Karpas-422 (cell line): ENCODE measurements around the gene BZW1. TPM values are rescaled to one million over a fixed set of nuclear protein-coding genes. Genes with fewer than 3 reads are reported as not detected.

ENCODE experiments used
- DNase-seq: peaks from one replicate; pipeline ENCODE4 v3.0.0-alpha.2; 2015
- H2AFZ ChIP-seq: fragments of 200-600 bp; sonication (generic); 2 replicates; pipeline ENCODE4 v1.6.1; 2014; ENCODE audit warnings: antibody characterized with exemption, low read length, mixed read lengths
- H3K27ac ChIP-seq: fragments of 200-600 bp; sonication (generic); 2 replicates; pipeline ENCODE4 v1.5.1; 2014; ENCODE audit warnings: mild to moderate bottlenecking, low read length, moderate library complexity
- H3K27me3 ChIP-seq: fragments of 200-600 bp; sonication (generic); 2 replicates; pipeline ENCODE4 v1.6.1; 2014; ENCODE audit warnings: low read length, mixed read lengths
- H3K36me3 ChIP-seq: fragments of 200-600 bp; sonication (generic); 2 replicates; pipeline ENCODE4 v1.6.1; 2014; ENCODE audit warnings: low read length, mixed read lengths; ENCODE audit not compliant: insufficient read depth
- H3K4me1 ChIP-seq: fragments of 200-600 bp; sonication (generic); 2 replicates; pipeline ENCODE4 v1.6.1; 2014; ENCODE audit warnings: mild to moderate bottlenecking, low read length, mixed read lengths
- H3K4me2 ChIP-seq: fragments of 200-600 bp; sonication (generic); 2 replicates; pipeline ENCODE4 v1.6.1; 2014; ENCODE audit warnings: low read length, low read depth, mild to moderate bottlenecking; ENCODE audit not compliant: poor library complexity, severe bottlenecking
- H3K4me3 ChIP-seq: fragments of 200-600 bp; sonication (generic); 2 replicates; pipeline ENCODE4 v1.5.1; 2014; ENCODE audit warnings: mild to moderate bottlenecking, antibody characterized with exemption, low read length, mixed read lengths
- H3K79me2 ChIP-seq: fragments of 200-600 bp; sonication (generic); 2 replicates; pipeline ENCODE4 v1.6.1; 2014; ENCODE audit warnings: mild to moderate bottlenecking, low read length, mixed read lengths
- H3K9ac ChIP-seq: fragments of 200-600 bp; sonication (generic); 2 replicates; pipeline ENCODE4 v1.6.0; 2014; ENCODE audit warnings: low read length
- H3K9me2 ChIP-seq: fragments of 200-600 bp; sonication (generic), shearing (Covaris generic); replicated peaks from 2 replicates; pipeline ENCODE4 v1.6.0; 2014; ENCODE audit warnings: mild to moderate bottlenecking, low read length, moderate library complexity; ENCODE audit not compliant: insufficient read depth
- H3K9me3 ChIP-seq: fragments of 300-700, 200-600 bp; sonication (generic); 2 replicates; pipeline ENCODE4 v1.6.1; 2014; ENCODE audit warnings: low read length, mixed read lengths
- H4K20me1 ChIP-seq: fragments of 200-600 bp; sonication (generic); 2 replicates; pipeline ENCODE4 v1.6.1; 2014; ENCODE audit warnings: mild to moderate bottlenecking, antibody characterized with exemption, low read length, low read depth; ENCODE audit not compliant: insufficient read depth
- small RNA-seq: library from RNA; depleted of rRNA; stranded (forward); fragments of <200 nt; gene quantifications from one replicate; pipeline ENCODE3, GENCODE V24; 2014
- total RNA-seq: library from RNA; depleted of rRNA; stranded (reverse); fragments of >200 nt; shearing (Covaris generic); gene quantifications from 2 replicates; pipeline ENCODE4 v1.2.3, GENCODE V29; 2014; ENCODE audit warnings: low replicate concordance; rRNA removed

Gene BZW1
- total RNA-seq, 1 experiment from 2014 or later, result 260 TPM

GRCh38 chr2:200862532-200863000 lies 50.9 kb downstream of the BZW1 start:
- H4K20me1 ChIP-seq, result peaks cover 11% of the 10 kb centered on the region; the same call in 1 of the 2 replicates

GRCh38 chr2:200863782-200864175 lies 52.1 kb downstream of the BZW1 start:
- H3K79me2 ChIP-seq, result peaks cover 56% of the 10 kb centered on the region
- H3K27me3 ChIP-seq, result no peaks in the 10 kb centered on the region
- H3K9ac ChIP-seq, result peak overlapping the region; percentile 90
- peak overlapping the region; percentile 76 for H3K4me3 ChIP-seq
- 0 out of 2 replicates have a peak overlapping the region, but pooled peaks have one; percentile 25 for H2AFZ ChIP-seq
- peaks cover 31% of the 10 kb centered on the region for H3K36me3 ChIP-seq
- peak overlapping the region; percentile 73 for H3K4me2 ChIP-seq
- no peaks in the 10 kb centered on the region for H3K9me3 ChIP-seq
- peaks cover 23% of the 10 kb centered on the region for H3K4me1 ChIP-seq
- H4K20me1 ChIP-seq, result peaks cover 11% of the 10 kb centered on the region; the same call in 1 of the 2 replicates
- H3K9me2 ChIP-seq, result no peaks in the 10 kb centered on the region
- DNase-seq, result peak; percentile 66
- H3K27ac ChIP-seq, result peak overlapping the region; percentile 80

More at GRCh38 chr2:200862532-200863000, 50.9 kb downstream of the BZW1 start:
- H3K79me2 ChIP-seq, result peaks cover 67% of the 10 kb centered on the region
- peak overlapping the region; percentile 73 for H3K4me2 ChIP-seq
- H3K4me3 ChIP-seq, result peak overlapping the region; percentile 76
- peak overlapping the region; percentile 80; the same call in 1 of the 2 replicates for H3K27ac ChIP-seq
- peaks cover 23% of the 10 kb centered on the region for H3K4me1 ChIP-seq
- H3K9me3 ChIP-seq, result no peaks in the 10 kb centered on the region
- peak; percentile 60 for DNase-seq
- H3K27me3 ChIP-seq, result no peaks in the 10 kb centered on the region
- H3K9ac ChIP-seq, result peak overlapping the region; percentile 90
- no peak overlapping the region for H2AFZ ChIP-seq
- peaks cover 43% of the 10 kb centered on the region for H3K36me3 ChIP-seq
- H3K9me2 ChIP-seq, result no peaks in the 10 kb centered on the region

- H3K9me2 ChIP-seq, result no peaks in the 10 kb centered on the region
- no peaks in the 10 kb centered on the region for H3K9me3 ChIP-seq
- H4K20me1 ChIP-seq, result peaks cover 11% of the 10 kb centered on the region; the same call in 1 of the 2 replicates
- peaks cover 25% of the 10 kb centered on the region; the same call in 1 of the 2 replicates for H3K36me3 ChIP-seq
- no peaks in the 10 kb centered on the region for H3K27me3 ChIP-seq
- 0 out of 2 replicates have a peak within 1 kb of the TSS, but pooled peaks have one; percentile 25 for H2AFZ ChIP-seq
- peak within 1 kb of the TSS; percentile 73 for H3K4me2 ChIP-seq
- peaks cover 50% of the 10 kb centered on the region for H3K79me2 ChIP-seq
- DNase-seq, result peak; percentile 97
- peak within 1 kb of the TSS; percentile 76 for H3K4me3 ChIP-seq
- H3K4me1 ChIP-seq, result peaks cover 23% of the 10 kb centered on the region
- peak within 1 kb of the TSS; percentile 90 for H3K9ac ChIP-seq
- H3K27ac ChIP-seq, result peak within 1 kb of the TSS; percentile 80
Observed at GRCh38 chr2:200864176-200865034, 52.7 kb downstream of the BZW1 start, which contains the start of gene CLK1. TSS of gene CLK1 (minus strand) at chr2:200864658. CDS start at chr2:200861862, 2,796 bp downstream.

GRCh38 chr2:200869014-200869413 lies 57.3 kb downstream of the BZW1 start:
- Histone ChIP-seq H3K9me3 (no peaks in the 10 kb centered on the region), H3K4me1 (peaks cover 7% of the 10 kb centered on the region), H3K4me2 (no peak overlapping the region), H3K27me3 (no peaks in the 10 kb centered on the region), H3K9ac (no peak overlapping the region), H3K79me2 (peaks cover 4% of the 10 kb centered on the region), H3K36me3 (peaks cover 14% of the 10 kb centered on the region), H3K4me3 (no peak overlapping the region), H2AFZ (no peak overlapping the region), H4K20me1 (no peaks in the 10 kb centered on the region), H3K27ac (no peak overlapping the region), H3K9me2 (no peaks in the 10 kb centered on the region)
- DNase-seq, result no peak

DNA sequence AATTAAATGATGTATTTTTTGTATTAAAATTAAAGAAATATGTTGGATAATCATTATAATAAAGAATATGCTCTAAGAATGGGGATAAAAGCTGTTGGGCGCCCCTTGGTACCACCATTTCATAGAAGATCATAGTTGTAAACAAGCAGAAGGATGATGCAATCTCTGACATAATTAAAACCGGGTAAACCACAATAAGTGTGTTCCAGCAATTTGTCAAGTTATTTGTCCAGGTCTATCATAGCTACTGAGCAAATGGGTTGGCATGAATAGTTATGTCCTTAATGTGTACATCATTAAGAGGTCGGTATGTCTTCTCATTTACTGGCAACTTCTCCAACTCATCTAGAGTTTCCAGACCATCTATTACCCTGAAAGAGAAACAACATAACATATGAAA lies 59.4 kb downstream of the BZW1 start:
- Histone ChIP-seq H3K4me3 (no peak overlapping the region), H3K36me3 (peaks cover 33% of the 10 kb centered on the region), H3K9me3 (no peaks in the 10 kb centered on the region), H3K27ac (no peak overlapping the region), H3K9me2 (no peaks in the 10 kb centered on the region), H3K79me2 (no peaks in the 10 kb centered on the region), H4K20me1 (no peaks in the 10 kb centered on the region), H3K4me1 (no peaks in the 10 kb centered on the region), H2AFZ (no peak overlapping the region), H3K9ac (no peak overlapping the region), H3K27me3 (no peaks in the 10 kb centered on the region), H3K4me2 (no peak overlapping the region)
- DNase-seq, result no peak

DNA sequence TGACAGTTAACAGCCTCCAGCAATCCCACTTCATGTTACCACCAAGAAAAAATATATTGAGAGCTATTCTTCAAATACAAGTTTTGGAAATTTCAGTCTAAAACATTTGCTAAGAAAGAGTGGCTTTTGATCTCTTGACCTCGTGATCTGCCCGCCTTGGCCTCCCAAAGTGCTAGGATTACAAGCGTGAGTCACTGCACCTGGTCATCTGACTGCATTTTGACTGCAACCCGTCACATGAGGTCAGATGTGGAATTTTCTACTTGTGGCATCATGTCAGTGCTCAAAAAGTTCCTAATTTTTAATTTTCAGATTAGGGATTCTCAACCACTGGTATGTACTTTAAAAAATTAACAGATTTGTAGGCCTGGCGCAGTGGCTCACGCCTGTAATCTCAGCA lies 61.9 kb downstream of the BZW1 start:
- Histone ChIP-seq H3K4me2 (no peak overlapping the region), H4K20me1 (no peaks in the 10 kb centered on the region), H2AFZ (no peak overlapping the region), H3K9me3 (no peaks in the 10 kb centered on the region), H3K27me3 (no peaks in the 10 kb centered on the region), H3K9ac (no peak overlapping the region), H3K36me3 (peaks cover 48% of the 10 kb centered on the region), H3K4me3 (no peak overlapping the region), H3K79me2 (0 out of 2 replicates have a peak, but pooled peaks cover 2% of the 10 kb centered on the region), H3K27ac (no peak overlapping the region), H3K4me1 (no peaks in the 10 kb centered on the region), H3K9me2 (no peaks in the 10 kb centered on the region)
- no peak for DNase-seq

Small RNAs within 50 kb of the gene (small RNA-seq; reads per million reads assigned to genes)
- gene RF00019, result not detected
- 0.40 reads per million, percentile 3 among the genes with 10 or more reads in this experiment for gene RNA5SP115
- 0.16 reads per million for gene RNU1-133P
- 1.7 reads per million, percentile 46 among the genes with 10 or more reads in this experiment for gene RNU6-31P

Other genes with a start within 250 kb of the BZW1 start
- gene AOX1, start 225.9 kb upstream of the BZW1 start, total RNA-seq, result 0.37 TPM in 1 of 2 replicates, not detected in the other
- gene CLK1, start 52.7 kb downstream of the BZW1 start, total RNA-seq, result 54.7 and 119 TPM in 2 replicates
- gene PPIL3, start 77.2 kb downstream of the BZW1 start, total RNA-seq, result 38.2 and 96.6 TPM in 2 replicates
- 28.6 and 71.4 TPM in 2 replicates for gene NIF3L1, start 77.5 kb downstream of the BZW1 start, total RNA-seq
- 23.2 and 38.5 TPM in 2 replicates for gene ORC2, start 151.8 kb downstream of the BZW1 start, total RNA-seq